GM12872 (cell line): ENCODE data around the gene CHST8.

ENCODE experiments used
- CTCF ChIP-seq: IDR thresholded peaks from 3 replicates; pipeline ENCODE4 v1.5.1; 2011; ENCODE audit warnings: low read depth, mild to moderate bottlenecking, low read length, moderate library complexity; ENCODE audit not compliant: insufficient read depth

Gene CHST8

GRCh38 chr19:33788676-33789075, 166.9 kb downstream of the CHST8 start:
- no peak for TF ChIP-seq CTCF

- TF ChIP-seq CTCF = no peak
Measured at GRCh38 chr19:33789344-33789743, 167.6 kb downstream of the CHST8 start.

GRCh38 chr19:33794683-33795369, 173.1 kb downstream of the CHST8 start:
- TF ChIP-seq CTCF = no peak

GRCh38 chr19:33795370-33796163, 173.8 kb downstream of the CHST8 start:
- TF ChIP-seq CTCF = peak; percentile 60; the same call in 2 of the 3 replicates

GRCh38 chr19:33796164-33796875, 174.6 kb downstream of the CHST8 start, which contains the start of gene KCTD15:
Gene KCTD15 (plus strand): TSS chr19:33796870. CDS start chr19:33800455, 3,585 bp downstream.
- no peak for TF ChIP-seq CTCF

GRCh38 chr19:33797802-33798671, 176.3 kb downstream of the CHST8 start:
- no peak for TF ChIP-seq CTCF
